HepG2 (cell line): ENCODE results near the gene CA14. TPM values are rescaled to one million over a fixed set of nuclear protein-coding genes. Genes with fewer than 3 reads are reported as not detected.

ENCODE experiments used
- ATAC-seq: fragments of 200-7000 bp; cut with Tn5 transposase; 3 replicates; pipeline ENCODE4 v1.9.1; 2020; ENCODE audit warnings: mild to moderate bottlenecking, moderate library complexity
- BruUV-seq: library from RNA; stranded (reverse); fragments of 400-500 nt; replicated peaks from 2 replicates; lab custom pipeline; 2021; lab: Mats Ljungman, UMichigan
- CTCF ChIA-PET: fragments of 300-600 bp; formaldehyde crosslinking; extraction: SDS; loops from one replicate; lab custom pipeline; 2021; ENCODE audit warnings: low total read pairs, inconsistent platforms, low intra/inter-chr PET ratio; lab: Yijun Ruan, JAX
- POLR2A ChIA-PET: fragments of 350-600 bp; sonication (Branson Sonifier 250); formaldehyde crosslinking; loops from one replicate; lab custom pipeline; 2020; ENCODE audit warnings: antibody characterized with exemption, inconsistent platforms; lab: Yijun Ruan, JAX
- DNase-seq: peaks from one replicate; pipeline ENCODE4 v3.0.0-alpha.2; 2015; ENCODE audit warnings: low spot score
- FAIRE-seq: peaks from 3 replicates; lab custom pipeline; 2011; peaks lifted over from hg19 to GRCh38; lab: Jason Lieb, UNC
- H2AFZ ChIP-seq: one replicate; pipeline ENCODE4 v1.6.1; 2011; ENCODE audit warnings: low read length, inconsistent platforms
- H3K27ac ChIP-seq: fragments of 300-600 bp; 3 replicates; pipeline ENCODE4 v1.8.0; 2011; ENCODE audit warnings: mixed run types, mild to moderate bottlenecking, mixed read lengths, low read length, inconsistent platforms; ENCODE audit not compliant: insufficient read depth; ENCODE audit errors: extremely low read length
- H3K27me3 ChIP-seq, 2 experiments: fragments of 200-600 bp in 1 of 2; 2 replicates in 1 of 2; 3 replicates in 1 of 2; pipeline versions ENCODE4 v1.6.0 to v1.8.0; 2011; ENCODE audit warnings: low read length in 2 of 2, mild to moderate bottlenecking in 2 of 2, moderate library complexity in 2 of 2, inconsistent platforms in 1 of 2; ENCODE audit not compliant: insufficient read depth in 2 of 2, control insufficient read depth in 1 of 2
- H3K36me3 ChIP-seq, 2 experiments: fragments of 200-600 bp in 1 of 2; replicated peaks in 1 of 2; 2 replicates in 1 of 2; 3 replicates in 1 of 2; pipeline versions ENCODE4 v1.5.1 to v1.8.0; 2011; ENCODE audit warnings: low read length in 2 of 2, inconsistent platforms in 1 of 2; ENCODE audit not compliant: insufficient read depth in 2 of 2, control insufficient read depth in 1 of 2
- H3K4me1 ChIP-seq: 2 replicates; pipeline ENCODE4 v1.5.1; 2012; ENCODE audit warnings: low read length, inconsistent platforms; ENCODE audit not compliant: insufficient read depth
- H3K4me2 ChIP-seq: 2 replicates; pipeline ENCODE4 v1.6.0; 2011; ENCODE audit warnings: low read depth, low read length, inconsistent platforms
- H3K4me3 ChIP-seq, 3 experiments: fragments of 200-600 bp in 1 of 3; sonication (generic), shearing (Covaris generic) in 1 of 3; replicated peaks in 1 of 3; 2 replicates each; pipeline ENCODE4 v1.5.1; 2011 to 2016; ENCODE audit warnings: low read length in 3 of 3, inconsistent platforms in 2 of 3, low read depth in 2 of 3, mild to moderate bottlenecking in 2 of 3, control low read depth in 1 of 3, mixed read lengths in 1 of 3; ENCODE audit not compliant: insufficient read depth in 1 of 3
- H3K79me2 ChIP-seq: one replicate; pipeline ENCODE4 v1.6.1; 2011; ENCODE audit warnings: low read length, inconsistent platforms; ENCODE audit not compliant: insufficient read depth
- H3K9ac ChIP-seq: 2 replicates; pipeline ENCODE4 v1.6.0; 2011; ENCODE audit warnings: mild to moderate bottlenecking, low read depth, low read length, inconsistent platforms; ENCODE audit not compliant: insufficient read depth
- H3K9me3 ChIP-seq: 2 replicates; pipeline ENCODE4 v1.5.1; 2012; ENCODE audit warnings: mild to moderate bottlenecking, low read length
- H4K20me1 ChIP-seq: 2 replicates; pipeline ENCODE4 v1.6.0; 2011; ENCODE audit warnings: inconsistent platforms, mild to moderate bottlenecking, low read length, moderate library complexity; ENCODE audit not compliant: insufficient read depth
- CBFB ChIP-seq: sonication (generic); formaldehyde crosslinking; IDR thresholded peaks from 2 replicates; pipeline ENCODE4 v1.4.0; 2020; ENCODE audit warnings: missing genetic modification reagents
- MYC ChIP-seq: sonication (generic); formaldehyde crosslinking; IDR thresholded peaks from 2 replicates; pipeline ENCODE4 v1.9.0; 2021; ENCODE audit warnings: missing genetic modification reagents, borderline replicate concordance
- NPAS2 ChIP-seq: sonication (generic); formaldehyde crosslinking; IDR thresholded peaks from 2 replicates; pipeline ENCODE4 v1.8.0; 2022; ENCODE audit warnings: mild to moderate bottlenecking, missing genetic modification reagents, borderline replicate concordance
- PHF5A ChIP-seq: IDR thresholded peaks from one replicate; pipeline ENCODE4 v1.6.1; 2018; ENCODE audit warnings: low read depth, missing genetic modification reagents; ENCODE audit not compliant: unreplicated experiment
- ZNF570 ChIP-seq: sonication (generic); formaldehyde crosslinking; IDR thresholded peaks from 2 replicates; pipeline ENCODE4 v1.4.0; 2020; ENCODE audit warnings: mild to moderate bottlenecking, missing genetic modification reagents, borderline replicate concordance
- ZNF737 ChIP-seq: sonication (generic); formaldehyde crosslinking; IDR thresholded peaks from 2 replicates; pipeline ENCODE4 v1.5.0; 2020; ENCODE audit warnings: missing genetic modification reagents, mild to moderate bottlenecking, borderline replicate concordance
- ZNF749 ChIP-seq: sonication (generic); formaldehyde crosslinking; IDR thresholded peaks from 2 replicates; pipeline ENCODE4 v1.8.0; 2022; ENCODE audit warnings: mild to moderate bottlenecking, missing genetic modification reagents, moderate library complexity, borderline replicate concordance
- WGBS: methylation state at CpG from one replicate; pipeline ENCODE4 v1.1.6; 2017; ENCODE audit warnings: low lambda C conversion rate; 5-methylcytosine and 5-hydroxymethylcytosine counted together
- in situ Hi-C: cut with HindIII; loops from 2 replicates; pipeline ENCODE4 v1.10.0; 2017; ENCODE audit warnings: low pct_unique_long_range_greater_than_20kb; ENCODE audit not compliant: extremely low pct_ligation_motif_present
- intact Hi-C: fragments of 100-400 bp; cut with micrococcal nuclease; formaldehyde crosslinking; loops from one replicate; pipeline ENCODE4 v1.10.0; 2022; ENCODE audit not compliant: unreplicated experiment
- polyA plus RNA-seq, 8 experiments: library from polyadenylated mRNA; depleted of rRNA in 3 of 8; stranded (reverse) in 7 of 8; unstranded in 1 of 8; fragments of >200 nt; fragmentation: Illumina TruSeq in 4 of 8; extraction: Trizol in 4 of 8; gene quantifications; 2 replicates each; pipeline versions ENCODE4 v1.2.1 to v1.2.3, GENCODE V29; 2011 to 2016; ENCODE audit warnings: low read depth in 4 of 8, missing spikeins in 1 of 8, mixed read lengths in 1 of 8; ENCODE audit not compliant: insufficient read depth in 1 of 8
- total RNA-seq, 5 experiments: library from RNA; depleted of rRNA; stranded (reverse); fragments of >200 nt; fragmentation: Illumina TruSeq; extraction: Trizol; gene quantifications; 2 replicates each; pipeline ENCODE4 v1.2.3, GENCODE V29; 2016; ENCODE audit warnings: low read depth in 1 of 5
- TF ChIP-seq, protein P1 (sequence below): sonication (generic); formaldehyde crosslinking; IDR thresholded peaks from 2 replicates; pipeline ENCODE4 v1.4.0; 2020; ENCODE audit warnings: mild to moderate bottlenecking, low read depth, missing genetic modification reagents
- TF ChIP-seq, protein P2 (sequence below): sonication (generic); formaldehyde crosslinking; IDR thresholded peaks from 2 replicates; pipeline ENCODE4 v1.4.0; 2020; ENCODE audit warnings: missing genetic modification reagents, mild to moderate bottlenecking, borderline replicate concordance
- TF ChIP-seq, protein P3 (sequence below): IDR thresholded peaks from 2 replicates; pipeline ENCODE4 v1.6.1; 2012; ENCODE audit warnings: inconsistent platforms
- TF ChIP-seq, protein P4 (sequence below): sonication (generic); formaldehyde crosslinking; IDR thresholded peaks from 2 replicates; pipeline ENCODE4 v1.4.0; 2020; ENCODE audit warnings: missing genetic modification reagents, borderline replicate concordance
- TF ChIP-seq, protein P5 (sequence below): sonication (generic); formaldehyde crosslinking; IDR thresholded peaks from 2 replicates; pipeline ENCODE4 v1.4.0; 2020; ENCODE audit warnings: mild to moderate bottlenecking, missing genetic modification reagents
- TF ChIP-seq, protein P6 (sequence below): sonication (generic); formaldehyde crosslinking; IDR thresholded peaks from 2 replicates; pipeline ENCODE4 v1.4.0; 2020; ENCODE audit warnings: missing genetic modification reagents

Gene CA14
- total and polyA plus RNA-seq, 2 of the 13 experiments (the other 11 are each of a cell fraction or from before 2014, with no cell fraction given), result 2.4 to 8.5 TPM

DNA sequence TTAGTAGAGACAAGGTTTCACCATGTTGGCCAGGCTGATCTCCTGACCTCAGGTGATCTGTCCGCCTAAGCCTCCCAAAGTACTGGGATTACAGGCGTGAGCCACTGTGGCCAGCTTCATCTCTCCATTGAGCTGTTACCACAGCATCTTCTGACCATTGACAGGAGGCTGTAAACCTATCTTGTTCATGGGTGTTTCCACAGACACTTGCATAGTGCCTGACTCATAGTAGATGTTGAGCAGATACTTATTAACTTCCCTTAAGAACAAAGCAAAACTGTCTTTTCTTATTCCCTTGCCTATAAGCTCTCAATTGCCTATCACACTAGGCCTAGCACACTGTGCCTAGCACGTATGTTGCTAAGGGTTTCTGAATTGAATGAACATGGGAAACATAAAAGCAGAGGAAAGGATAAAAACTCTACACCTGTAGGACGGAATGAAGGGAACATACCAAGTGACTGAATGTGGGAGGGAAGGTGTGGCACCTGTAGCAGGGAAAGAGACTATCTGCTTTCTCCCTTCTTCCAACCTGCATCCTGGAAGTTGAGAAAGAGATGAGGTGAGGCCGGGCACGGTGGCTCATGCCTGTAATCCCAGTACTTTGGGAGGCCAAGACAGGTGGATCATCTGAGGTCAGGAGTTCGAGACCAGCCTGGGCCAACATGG, 13.9 kb downstream of the CA14 start (continued):
- TF ChIP-seq PHF5A (CRISPR knock-in tag), result no peak
- TF ChIP-seq CBFB (CRISPR knock-in tag), result no peak

DNA sequence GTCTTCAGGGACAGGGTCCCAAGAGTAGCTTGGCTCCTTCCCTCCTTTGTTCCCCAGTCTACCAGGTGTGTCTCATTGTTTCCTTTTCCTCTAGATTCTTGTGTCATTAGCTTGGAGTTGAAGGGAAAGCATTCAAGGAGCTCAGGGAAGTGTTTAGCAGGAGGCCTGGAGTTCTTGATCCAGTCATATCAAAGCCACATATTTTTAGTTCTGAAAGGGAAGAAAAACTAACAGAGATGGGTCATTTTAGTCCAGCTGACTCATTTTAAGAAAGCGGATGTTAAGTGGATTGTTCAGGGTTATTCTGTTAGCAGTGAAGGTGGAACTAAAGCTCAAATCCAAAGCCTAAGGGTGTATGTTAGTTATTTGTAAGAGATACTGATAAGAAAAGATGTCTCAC, 15.7 kb downstream of the CA14 start:
- intact Hi-C loops, result no loop called here
- ChIA-PET CTCF (no interaction called here), POLR2A (interaction anchor here (1.6 to 1.7 kb wide), 2 partner anchors 15 to 91 kb away, joined by 6 read pairs; partner anchors contain the start of genes CA14 and RPRD2)
- FAIRE-seq (no peak), ATAC-seq (no peak), DNase-seq (no peak)
- 88% methylated on average over 1 of the region's 1 CpG for WGBS
- Histone ChIP-seq H3K4me2 (no peak overlapping the region), H3K79me2 (peaks cover 3% of the 10 kb centered on the region), H4K20me1 (no peaks in the 10 kb centered on the region), H2AFZ (no peak overlapping the region), H3K27me3 (no peaks in the 10 kb centered on the region), H3K4me1 (peaks cover 19% of the 10 kb centered on the region), H3K27ac (no peak overlapping the region), H3K36me3 (no peaks in the 10 kb centered on the region), H3K9ac (no peak overlapping the region), H3K9me3 (no peaks in the 10 kb centered on the region), H3K4me3 (no peak overlapping the region)
- in situ Hi-C loops, result no loop called here
- no TSS peak for BruUV-seq
- TF ChIP-seq ZNF737 (CRISPR knock-in tag) (no peak), ZNF749 (CRISPR knock-in tag) (no peak), NPAS2 (no peak), ZNF570 (CRISPR knock-in tag) (no peak), MYC (CRISPR knock-in tag) (no peak)
- TF ChIP-seq, protein P1, sequence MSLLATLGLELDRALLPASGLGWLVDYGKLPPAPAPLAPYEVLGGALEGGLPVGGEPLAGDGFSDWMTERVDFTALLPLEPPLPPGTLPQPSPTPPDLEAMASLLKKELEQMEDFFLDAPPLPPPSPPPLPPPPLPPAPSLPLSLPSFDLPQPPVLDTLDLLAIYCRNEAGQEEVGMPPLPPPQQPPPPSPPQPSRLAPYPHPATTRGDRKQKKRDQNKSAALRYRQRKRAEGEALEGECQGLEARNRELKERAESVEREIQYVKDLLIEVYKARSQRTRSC, result no peak
- TF ChIP-seq, protein P2, sequence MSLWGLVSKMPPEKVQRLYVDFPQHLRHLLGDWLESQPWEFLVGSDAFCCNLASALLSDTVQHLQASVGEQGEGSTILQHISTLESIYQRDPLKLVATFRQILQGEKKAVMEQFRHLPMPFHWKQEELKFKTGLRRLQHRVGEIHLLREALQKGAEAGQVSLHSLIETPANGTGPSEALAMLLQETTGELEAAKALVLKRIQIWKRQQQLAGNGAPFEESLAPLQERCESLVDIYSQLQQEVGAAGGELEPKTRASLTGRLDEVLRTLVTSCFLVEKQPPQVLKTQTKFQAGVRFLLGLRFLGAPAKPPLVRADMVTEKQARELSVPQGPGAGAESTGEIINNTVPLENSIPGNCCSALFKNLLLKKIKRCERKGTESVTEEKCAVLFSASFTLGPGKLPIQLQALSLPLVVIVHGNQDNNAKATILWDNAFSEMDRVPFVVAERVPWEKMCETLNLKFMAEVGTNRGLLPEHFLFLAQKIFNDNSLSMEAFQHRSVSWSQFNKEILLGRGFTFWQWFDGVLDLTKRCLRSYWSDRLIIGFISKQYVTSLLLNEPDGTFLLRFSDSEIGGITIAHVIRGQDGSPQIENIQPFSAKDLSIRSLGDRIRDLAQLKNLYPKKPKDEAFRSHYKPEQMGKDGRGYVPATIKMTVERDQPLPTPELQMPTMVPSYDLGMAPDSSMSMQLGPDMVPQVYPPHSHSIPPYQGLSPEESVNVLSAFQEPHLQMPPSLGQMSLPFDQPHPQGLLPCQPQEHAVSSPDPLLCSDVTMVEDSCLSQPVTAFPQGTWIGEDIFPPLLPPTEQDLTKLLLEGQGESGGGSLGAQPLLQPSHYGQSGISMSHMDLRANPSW, result no peak
- TF ChIP-seq, protein P3, sequence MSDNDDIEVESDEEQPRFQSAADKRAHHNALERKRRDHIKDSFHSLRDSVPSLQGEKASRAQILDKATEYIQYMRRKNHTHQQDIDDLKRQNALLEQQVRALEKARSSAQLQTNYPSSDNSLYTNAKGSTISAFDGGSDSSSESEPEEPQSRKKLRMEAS, result no peak
- TF ChIP-seq, protein P4, sequence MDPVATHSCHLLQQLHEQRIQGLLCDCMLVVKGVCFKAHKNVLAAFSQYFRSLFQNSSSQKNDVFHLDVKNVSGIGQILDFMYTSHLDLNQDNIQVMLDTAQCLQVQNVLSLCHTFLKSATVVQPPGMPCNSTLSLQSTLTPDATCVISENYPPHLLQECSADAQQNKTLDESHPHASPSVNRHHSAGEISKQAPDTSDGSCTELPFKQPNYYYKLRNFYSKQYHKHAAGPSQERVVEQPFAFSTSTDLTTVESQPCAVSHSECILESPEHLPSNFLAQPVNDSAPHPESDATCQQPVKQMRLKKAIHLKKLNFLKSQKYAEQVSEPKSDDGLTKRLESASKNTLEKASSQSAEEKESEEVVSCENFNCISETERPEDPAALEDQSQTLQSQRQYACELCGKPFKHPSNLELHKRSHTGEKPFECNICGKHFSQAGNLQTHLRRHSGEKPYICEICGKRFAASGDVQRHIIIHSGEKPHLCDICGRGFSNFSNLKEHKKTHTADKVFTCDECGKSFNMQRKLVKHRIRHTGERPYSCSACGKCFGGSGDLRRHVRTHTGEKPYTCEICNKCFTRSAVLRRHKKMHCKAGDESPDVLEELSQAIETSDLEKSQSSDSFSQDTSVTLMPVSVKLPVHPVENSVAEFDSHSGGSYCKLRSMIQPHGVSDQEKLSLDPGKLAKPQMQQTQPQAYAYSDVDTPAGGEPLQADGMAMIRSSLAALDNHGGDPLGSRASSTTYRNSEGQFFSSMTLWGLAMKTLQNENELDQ (CRISPR knock-in tag), result no peak
- TF ChIP-seq, protein P5, sequence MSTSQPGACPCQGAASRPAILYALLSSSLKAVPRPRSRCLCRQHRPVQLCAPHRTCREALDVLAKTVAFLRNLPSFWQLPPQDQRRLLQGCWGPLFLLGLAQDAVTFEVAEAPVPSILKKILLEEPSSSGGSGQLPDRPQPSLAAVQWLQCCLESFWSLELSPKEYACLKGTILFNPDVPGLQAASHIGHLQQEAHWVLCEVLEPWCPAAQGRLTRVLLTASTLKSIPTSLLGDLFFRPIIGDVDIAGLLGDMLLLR (CRISPR knock-in tag), result no peak
- TF ChIP-seq, protein P6, sequence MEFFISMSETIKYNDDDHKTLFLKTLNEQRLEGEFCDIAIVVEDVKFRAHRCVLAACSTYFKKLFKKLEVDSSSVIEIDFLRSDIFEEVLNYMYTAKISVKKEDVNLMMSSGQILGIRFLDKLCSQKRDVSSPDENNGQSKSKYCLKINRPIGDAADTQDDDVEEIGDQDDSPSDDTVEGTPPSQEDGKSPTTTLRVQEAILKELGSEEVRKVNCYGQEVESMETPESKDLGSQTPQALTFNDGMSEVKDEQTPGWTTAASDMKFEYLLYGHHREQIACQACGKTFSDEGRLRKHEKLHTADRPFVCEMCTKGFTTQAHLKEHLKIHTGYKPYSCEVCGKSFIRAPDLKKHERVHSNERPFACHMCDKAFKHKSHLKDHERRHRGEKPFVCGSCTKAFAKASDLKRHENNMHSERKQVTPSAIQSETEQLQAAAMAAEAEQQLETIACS (CRISPR knock-in tag), result no peak
